GM19035 (cell line): ENCODE measurements around the gene SLC6A19.

Experiments used
- ATAC-seq: cut with Tn5 transposase; IDR thresholded peaks from one replicate; pipeline ENCODE4 v1.9.1; 2021; ENCODE audit not compliant: unreplicated experiment

The SLC6A19 gene

DNA sequence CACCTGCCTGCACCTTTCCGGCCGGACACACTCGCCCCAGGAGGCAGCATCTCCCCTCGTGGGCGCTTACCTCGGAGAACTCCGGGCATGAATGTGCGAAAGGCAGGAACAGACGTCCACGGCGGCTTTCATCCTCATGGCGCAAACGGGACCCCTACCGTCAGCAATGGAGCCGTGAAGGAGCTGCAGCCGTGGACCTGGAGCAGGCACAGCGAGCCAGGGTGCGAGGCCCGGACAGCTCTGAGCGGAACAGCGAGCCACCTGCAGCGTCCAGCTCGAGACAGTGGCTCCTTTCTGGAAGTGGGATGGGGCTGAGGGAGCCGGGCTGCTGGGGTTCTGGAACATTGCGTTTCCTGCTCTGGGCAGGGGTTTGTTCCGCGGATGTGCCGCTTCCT, 7.8 kb upstream of the SLC6A19 start:
- no peak for ATAC-seq

DNA sequence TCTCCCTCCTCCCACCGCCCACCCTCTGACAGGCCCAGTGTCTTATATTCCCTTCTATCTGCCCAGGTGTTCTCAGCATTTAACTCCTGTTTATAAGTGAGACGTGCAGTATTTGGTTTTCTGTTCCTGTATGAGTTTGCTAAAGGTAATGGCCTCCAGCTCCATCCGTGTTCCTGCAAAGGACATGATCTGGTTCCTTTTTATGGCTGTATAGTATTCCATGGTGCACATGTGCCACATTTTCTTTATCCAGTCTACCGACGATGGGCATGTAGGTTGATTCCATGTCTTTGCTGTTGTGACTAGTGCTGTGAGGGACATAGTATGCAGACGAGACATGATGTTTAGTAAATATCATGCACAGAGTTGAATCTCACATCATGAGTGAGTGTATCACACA, 7.0 kb upstream of the SLC6A19 start:
- ATAC-seq, result no peak

DNA sequence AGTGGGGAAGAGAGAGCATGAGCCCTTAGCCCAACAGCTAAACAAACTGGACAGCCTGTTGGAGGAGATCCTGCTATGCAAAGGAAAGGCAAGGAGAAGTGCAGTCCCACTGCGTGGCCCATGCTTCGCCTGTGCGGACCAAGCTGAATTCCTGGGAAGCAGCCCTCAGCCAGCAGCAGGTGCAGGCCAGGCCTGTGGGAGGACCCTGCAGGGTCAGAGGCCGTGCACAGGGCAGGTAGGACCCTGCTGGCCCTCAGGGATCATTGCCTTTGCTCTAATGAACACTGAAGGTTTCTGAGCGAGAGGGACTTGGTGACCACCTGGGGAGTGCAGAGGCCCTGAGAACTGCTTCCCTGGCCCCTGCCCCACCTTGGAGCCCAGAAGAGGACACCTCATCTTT, 6.0 kb upstream of the SLC6A19 start:
- ATAC-seq, result no peak

DNA sequence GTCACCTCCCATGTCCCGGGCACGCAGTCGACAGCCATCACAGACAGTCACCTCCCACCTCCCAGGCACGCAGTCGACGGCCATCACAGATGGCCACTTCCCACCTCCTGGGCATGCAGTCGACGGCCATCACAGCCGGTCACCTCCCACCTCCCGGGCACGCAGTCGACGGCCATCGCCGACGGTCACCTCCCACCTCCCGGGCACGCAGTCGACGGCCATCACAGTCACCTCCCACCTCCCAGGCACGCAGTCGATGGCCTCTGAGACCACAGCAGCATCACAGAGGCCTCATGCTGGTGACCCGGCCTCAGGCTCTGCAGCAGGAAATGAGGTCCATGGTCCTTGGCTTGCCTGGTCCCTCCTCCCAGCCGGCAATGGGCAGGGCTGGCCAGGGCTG, 5.5 kb upstream of the SLC6A19 start:
- ATAC-seq, result no peak

DNA sequence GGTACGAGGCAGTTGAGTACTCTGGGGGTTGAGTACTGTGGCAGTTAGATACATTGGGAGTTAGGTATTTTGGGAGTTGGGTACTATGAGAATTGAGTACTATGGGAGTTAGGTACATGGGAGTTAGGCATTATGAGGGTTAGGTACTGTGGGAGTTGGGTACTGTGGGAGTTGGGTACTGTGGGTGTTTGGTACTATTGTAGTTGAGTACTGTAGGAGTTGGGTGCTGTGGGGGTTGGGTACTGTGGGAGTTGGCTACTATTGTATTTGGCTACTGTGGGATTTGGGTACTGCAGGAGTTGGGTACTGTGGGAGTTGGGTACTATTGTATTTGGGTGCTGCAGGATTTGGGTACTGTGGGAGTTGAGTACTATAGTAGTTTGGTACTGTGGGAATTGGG, 4.8 kb upstream of the SLC6A19 start:
- no peak for ATAC-seq

DNA sequence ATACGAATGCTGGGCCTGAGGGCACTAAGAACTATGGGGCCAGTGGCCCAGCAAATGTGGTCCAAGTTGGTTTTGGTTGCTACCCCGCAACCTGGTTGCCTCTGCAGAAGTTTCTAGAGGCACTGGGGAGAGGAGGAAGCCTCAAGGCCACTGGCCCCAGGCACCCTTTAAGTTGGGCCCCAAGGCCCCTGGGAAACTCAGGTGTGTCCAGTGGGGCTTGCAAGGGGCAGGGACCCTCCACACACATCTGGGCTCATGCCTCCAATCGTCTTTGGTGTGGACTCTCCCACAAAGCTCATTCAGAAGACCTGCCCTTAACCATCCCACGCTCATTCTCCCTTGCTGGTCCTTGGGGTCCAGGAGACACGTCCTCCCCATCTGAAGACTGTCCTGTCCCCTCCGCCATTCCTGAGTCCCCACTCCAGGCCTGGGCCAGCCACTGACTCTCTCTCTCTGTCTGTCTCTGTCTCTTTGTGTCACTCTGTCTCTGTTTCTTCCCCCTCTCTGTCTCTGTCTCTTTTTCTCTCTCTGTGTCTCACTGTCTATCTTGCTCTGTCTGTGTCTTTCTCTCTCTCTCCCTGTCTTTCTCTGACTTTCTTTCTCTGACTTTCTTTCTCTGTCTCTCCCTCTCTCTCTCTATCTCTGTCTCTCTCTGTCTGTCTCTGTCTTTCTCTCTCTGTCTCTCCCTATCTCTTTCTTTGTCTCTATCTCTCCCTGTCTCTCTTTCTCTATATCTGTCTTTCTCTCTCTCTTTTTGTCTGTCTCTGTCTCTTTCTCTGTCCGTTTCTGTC, 3.3 kb upstream of the SLC6A19 start:
- ATAC-seq, result no peak

DNA sequence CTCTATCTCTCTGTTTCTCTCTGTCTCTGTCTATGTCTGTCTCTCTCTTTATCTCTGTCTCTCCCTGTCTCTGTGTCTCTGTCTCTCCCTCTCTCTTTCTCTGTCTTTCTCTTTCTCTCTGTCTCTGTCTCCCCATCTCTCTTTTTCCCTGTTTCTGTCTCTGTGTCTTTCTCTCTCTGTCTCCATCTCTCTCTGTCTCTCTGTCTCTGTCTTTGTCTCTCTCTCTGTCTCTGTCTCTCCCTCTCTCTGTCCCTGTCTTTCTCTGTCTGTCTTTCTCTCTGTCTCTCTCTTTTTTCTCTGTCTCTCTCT, 2.1 kb upstream of the SLC6A19 start:
- no peak for ATAC-seq

DNA sequence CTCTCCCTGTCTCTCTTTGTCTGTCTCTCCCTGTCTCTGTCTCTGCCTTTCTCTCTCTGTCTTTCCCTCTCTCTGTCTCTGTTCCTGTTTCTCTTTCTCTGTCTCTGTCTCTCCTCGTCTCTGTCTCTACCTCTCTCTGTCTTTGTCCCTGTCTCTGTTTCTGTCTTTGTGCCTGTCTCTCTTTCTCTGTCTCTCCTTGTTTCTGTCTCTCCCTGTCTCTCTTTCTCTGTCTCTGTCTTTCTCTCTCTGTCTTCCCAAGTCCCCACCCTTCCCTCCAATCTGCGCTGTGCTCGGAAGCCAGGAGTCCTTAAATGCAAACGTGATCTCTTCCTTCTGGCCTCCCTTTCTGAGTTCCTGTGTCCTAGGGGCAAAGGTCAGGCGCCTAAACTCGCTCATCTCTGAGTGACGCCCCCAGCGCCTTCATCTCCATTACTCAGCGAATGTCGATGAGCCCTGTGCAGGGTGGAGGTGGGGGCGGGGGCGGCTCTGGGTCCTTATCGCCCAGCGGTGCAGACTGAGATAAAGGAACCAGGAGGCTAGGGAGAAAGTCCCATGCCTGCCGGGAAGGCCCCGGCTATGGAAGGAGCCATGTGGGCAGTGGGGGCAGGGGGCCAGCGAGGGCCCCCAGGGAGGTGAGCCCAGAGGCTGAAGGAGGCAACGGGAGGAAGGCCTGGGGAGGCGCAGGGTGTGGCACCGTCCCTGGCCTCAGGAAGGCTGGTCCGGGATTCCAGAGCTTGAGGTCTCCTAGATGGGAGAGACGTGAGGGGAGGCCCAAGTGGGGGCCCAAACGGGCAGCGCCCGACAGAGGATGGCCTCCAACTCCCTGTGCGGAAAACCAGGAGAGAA, 1.5 kb upstream of the SLC6A19 start:
- ATAC-seq, result no peak

DNA sequence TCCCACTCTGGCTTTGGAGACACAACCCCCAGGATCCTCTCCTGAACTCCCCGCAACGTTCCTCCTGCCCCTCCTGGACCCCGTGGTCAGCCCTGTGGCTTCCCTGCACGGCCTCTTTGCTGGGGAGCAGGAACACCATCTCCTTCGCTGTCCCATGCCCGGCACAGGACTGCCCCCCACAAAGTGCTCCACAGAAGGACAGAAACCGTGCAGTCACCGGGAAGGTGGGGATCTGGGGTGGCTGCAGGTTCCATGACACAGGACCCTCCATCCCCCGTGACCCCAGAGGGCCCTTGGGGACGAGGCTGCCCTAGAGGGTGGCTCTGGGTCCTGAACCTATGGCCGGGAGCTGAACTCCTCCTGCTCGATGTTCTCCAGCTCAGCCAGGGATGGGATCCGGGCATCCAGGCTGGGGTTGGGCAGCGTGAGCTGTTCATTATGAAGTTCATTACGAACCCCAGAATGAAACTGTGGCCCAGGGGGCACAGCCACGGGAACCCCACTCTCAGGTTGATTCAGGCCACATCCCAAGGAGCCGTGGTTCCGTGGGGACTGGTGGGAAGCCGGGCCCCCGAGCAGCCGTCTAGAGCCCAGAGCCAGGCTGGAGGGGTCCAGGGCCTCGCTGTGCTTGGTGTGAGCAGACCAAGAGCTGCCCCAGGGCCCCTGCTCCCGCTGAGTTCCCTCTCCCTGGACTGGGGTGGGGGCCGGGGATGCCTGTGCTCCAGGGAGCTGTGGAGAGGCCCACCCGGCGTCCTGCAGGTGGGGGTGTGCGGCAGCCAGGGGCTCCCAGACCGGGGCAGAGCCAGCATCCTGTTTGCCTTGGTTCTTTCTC, 684 bp upstream of the SLC6A19 start:
- ATAC-seq, result no peak

DNA sequence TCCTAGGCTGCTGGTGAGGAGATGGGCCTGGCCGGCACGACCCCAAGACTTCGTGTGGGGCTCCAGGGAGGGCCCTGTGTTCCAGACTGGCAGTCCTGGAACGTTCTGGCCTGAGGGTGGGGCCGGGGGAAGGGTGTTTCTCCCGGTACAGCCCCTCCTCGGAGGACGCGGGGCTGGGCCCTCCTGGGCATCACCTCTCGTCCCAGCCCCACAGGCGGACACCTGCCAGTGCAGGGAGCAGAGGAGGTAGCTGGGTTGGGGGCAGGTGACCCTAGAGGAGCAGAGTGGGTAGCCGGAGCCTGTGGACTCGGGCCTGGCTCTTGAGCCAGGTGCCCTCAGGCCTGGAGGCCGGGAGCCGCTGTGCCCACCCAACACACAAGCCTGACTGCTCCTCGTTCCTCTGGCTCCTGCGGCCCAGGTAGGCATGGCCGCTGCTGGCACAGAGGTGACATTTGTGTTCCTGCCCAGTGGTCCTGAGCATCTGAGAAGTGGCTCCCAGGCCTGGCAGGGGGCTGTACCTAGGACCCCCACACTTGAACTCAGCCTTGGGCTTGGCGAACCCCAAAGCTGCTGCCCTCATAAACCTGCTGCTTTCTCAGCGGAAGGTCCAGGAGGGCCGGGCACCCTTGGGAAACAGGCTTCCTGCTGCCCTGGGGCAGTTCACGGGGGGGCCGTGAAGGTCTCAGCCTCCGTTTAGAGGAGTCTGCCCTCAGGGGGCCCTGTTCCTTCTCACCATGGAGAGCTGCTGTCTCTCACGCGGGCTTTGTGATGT, 817 bp downstream of the SLC6A19 start:
- ATAC-seq, result no peak

DNA sequence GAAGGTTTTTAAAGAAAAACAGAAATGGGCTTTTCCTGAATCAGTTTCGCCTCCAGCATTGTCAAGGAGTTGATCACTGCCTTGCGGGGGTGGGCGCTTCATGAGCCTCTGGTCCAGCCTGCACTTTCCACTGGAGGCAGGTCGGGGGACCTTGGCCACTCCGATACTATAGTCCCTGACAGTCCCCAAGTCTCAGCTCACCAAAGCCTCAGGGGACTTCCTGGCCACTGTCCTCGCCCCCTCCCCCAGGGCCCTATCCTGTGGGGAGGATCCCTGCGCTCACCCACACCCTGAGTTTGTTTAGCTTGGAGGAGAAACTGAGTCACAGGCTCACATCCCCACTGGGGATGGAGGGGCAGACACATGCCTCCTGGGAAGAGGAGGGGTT, 1.4 kb downstream of the SLC6A19 start:
- no peak for ATAC-seq

DNA sequence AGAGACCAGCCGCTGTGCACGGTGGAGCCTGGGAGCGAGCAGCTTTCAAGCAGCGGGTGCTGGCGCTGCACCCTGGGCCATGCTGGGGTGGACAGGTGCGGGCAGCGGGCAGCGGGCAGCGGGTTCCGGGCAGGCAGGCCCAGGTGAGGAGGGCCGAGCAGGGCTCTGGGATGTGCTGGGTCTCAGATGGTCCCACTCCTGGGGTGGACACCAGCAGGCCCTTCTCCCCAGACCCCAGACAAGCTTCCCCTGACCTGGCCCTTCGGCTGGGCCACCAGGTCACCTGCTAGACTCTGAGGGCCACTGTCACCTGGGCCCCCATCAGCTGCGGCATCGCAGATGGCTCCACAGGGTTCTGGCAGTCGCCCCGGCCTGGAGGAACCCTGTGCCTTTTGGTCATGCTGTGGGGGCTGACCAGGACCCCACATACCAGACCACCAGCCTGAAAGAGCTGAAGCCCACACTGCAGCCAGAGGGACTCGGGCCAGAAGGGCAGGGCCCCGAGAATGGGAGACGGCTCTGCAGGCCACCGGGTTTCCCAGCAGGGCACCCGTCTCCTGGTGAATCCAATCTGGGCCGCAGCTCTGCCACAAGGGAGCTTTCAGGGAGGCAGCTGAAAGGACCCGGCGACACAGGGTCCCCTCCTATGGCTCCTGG, 2.0 kb downstream of the SLC6A19 start:
- no peak for ATAC-seq

DNA sequence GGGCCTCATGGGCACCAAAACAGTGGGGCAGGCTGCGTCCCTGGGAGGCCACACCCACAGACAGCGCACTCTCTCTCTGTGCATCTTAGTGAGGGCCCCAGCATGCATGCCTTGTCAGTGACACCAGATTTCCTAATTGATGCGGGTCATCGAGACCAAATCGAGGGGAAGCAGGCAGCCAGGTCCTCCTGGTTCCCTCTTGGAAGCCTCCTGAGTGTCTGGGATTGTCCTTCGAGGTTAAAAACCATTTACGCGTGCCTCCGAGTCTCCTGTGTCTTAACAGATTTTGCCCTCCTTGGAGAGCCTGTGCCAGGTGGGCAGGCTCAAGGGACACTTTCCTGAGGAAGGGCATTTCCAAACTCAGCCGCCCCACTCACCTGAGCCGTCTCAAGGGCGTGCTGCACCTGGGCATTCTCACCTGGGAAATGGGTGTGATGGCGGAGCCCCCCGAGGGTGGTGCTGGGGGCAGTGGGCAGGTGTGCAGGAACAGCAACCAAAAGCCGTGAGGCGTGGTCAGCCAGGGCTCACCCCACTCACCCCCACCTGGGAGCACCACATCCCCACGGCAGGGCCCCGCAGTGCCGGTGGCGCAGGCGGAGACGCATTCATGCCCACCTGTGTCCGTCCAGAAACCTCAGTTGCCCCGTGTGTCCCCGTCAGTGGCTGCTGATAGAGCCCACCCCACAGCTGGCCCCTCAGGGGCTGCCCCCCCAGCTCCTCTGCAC, 2.7 kb downstream of the SLC6A19 start:
- ATAC-seq, result no peak

DNA sequence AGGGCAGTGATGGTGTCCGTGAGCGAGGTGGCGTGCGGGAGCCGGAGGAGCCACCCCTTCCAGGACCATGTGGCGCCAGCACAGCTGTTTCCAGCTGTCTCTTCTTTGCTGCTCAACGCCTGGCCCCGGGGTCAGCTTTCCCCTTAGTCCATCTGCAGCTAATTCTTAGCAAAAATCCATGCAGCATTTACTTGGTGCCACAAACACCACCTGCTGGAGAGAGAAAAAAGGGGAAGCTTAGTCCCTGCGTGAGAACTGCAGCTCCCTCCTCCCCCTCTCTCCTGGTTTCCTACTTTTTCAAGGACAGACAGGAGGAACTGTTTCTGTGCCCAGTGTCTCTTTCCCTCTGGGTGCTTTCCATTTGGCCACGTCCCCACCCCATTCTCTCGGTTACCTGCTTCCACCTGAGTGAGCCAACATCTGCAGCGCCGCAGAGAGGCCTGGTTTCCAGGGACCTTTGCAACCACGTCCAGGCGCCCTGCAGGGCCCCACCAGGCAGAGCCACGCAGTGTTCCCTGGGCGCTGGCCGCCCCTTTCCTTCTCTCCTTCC, 3.4 kb downstream of the SLC6A19 start:
- no peak for ATAC-seq

DNA sequence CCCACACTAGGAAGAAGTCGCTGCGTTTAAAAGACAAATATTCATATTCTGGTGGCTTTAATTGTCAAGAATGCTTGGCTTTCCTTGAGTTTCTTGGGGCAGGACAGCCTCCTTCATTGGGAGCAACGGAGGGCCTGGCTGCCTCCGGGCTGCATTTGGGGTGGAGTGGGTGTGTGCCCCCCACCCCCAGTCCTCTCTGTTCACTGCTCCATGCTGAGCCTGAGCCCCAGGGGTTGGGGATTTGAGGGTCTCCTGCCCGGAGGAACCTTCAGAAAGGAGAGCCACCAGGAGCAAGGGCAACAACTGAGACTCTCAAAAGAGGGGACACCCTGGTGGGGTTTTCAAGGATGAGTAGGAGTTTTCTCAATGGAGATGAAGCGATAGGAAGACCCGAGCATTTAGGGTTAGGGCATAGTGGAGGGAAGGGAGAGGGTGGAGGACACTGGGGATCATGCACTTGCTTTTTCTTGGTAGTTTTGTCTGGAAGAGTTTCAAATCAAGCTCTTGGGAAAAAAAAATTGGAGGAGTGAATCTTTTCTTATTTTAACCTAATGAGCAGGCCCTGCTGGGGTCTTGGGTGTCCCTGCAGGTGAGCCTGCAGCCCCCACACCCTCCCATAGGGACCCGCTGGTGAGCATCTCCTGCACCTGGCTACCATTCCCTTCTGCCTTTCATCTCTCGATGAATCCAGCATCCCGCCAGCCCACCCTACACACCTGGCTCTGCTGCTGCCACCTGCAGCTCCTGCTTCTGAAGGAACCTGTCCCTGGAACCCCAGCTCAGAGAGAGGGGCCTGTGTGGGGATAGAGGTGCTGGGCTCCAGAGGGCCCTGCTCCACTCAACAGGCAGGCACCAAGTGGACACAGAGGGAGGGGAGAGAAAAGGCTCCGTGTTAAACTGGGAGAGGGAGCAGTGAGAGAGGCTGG, 4.1 kb downstream of the SLC6A19 start:
- ATAC-seq, result no peak

DNA sequence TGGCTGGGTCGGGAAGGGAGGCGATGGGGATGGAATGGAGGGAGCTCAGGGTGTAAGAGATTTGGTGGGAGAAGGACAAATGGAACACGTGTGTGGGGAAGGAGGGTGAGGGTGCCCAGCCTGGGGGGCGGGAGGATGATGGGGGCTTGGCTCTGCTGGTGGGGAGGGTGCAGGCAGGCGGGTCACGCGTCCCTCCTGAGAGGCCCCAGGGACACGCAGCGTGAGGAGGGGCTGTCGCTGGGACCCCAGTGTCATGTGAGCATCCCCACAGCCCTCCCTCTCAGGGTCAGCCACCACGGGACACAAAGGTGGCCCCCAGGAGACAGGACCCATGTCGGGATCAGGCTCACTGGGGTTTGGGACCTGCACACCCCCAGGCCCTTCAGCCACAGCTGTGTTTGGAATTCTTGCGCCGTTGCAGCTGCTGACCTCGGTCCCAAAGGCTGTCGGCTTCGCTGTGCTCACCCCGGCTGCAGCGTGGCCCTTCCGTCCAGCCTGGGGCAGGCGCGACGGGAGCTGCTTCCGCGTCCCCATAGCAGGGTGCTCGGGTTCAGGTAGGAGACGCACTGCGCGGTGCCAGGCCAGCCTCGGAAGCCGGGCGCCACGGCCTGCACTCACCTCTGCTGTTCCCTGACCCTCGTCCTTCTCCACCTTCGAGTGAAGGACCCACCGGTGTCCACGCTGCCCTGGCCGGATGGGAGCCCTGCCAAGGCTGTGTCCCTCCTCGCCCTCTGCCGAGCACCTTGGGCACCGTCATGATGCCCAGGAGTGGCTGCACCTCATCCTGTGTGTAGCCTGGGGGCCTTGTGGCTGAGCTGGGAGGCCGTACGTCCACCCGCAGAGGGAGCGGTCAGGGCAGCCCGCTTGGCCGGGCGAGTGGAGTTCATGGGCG, 5.4 kb downstream of the SLC6A19 start:
- no peak for ATAC-seq

DNA sequence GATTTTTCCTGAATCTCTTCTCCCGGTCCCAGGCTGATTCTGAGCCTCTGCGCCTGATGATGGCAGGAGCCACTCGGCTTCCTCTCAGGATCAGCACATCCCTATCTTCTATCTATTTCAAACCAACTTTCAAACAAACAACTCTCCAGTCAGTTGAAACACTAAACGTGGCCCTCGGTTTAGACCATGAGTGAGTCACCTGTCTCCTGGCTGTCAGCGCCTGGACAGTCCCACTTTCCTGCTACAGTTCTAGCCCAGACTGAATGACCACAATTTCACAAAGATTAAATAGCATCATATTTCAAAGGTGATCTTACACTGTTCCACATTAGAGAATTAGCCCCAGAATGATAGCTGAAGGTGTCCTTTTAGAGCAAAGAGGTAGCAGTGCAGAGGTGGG, 6.2 kb downstream of the SLC6A19 start:
- no peak for ATAC-seq
